Measurements from ENCODE around the gene RBFOX2. TPM values are rescaled to one million over a fixed set of nuclear protein-coding genes. Genes with fewer than 3 reads are reported as not detected.

Gene RBFOX2
- total and polyA plus RNA-seq, 2 donors, result 86.5 to 278 TPM

- 85% methylated on average over 12 of the region's 12 CpGs for WGBS
- no peak for DNase-seq (ENCODE audit: extremely low spot score)
Observed at GRCh38 chr22:35728639-35729308, 299.9 kb downstream of the RBFOX2 start.

GRCh38 chr22:35727436-35727835 is 301.2 kb downstream of the RBFOX2 start:
- no peak for DNase-seq (ENCODE audit: extremely low spot score)
- 31% methylated on average over 11 of the region's 11 CpGs for WGBS
- Histone ChIP-seq H3K4me3 (ENCODE audit: low read depth, low read length) (no peak overlapping the region), H3K27ac (ENCODE audit: low read depth) (no peak overlapping the region), H3K36me3 (ENCODE audit: insufficient read depth) (no peaks in the 10 kb centered on the region), H3K4me1 (ENCODE audit: insufficient read depth) (no peaks in the 10 kb centered on the region)

More at GRCh38 chr22:35728639-35729308, 299.9 kb downstream of the RBFOX2 start:
- Histone ChIP-seq H3K36me3 (ENCODE audit: insufficient read depth) (no peaks in the 10 kb centered on the region), H3K27ac (ENCODE audit: low read depth) (no peak overlapping the region), H3K4me3 (ENCODE audit: low read depth, low read length) (no peak overlapping the region), H3K4me1 (ENCODE audit: insufficient read depth) (no peaks in the 10 kb centered on the region)

GRCh38 chr22:35726933-35727332 is 301.7 kb downstream of the RBFOX2 start:
- no peak for DNase-seq (ENCODE audit: extremely low spot score)
- no peaks in the 10 kb centered on the region for H3K36me3 ChIP-seq (ENCODE audit: insufficient read depth)
- H3K27ac ChIP-seq (ENCODE audit: low read depth), result no peak overlapping the region
- no peaks in the 10 kb centered on the region for H3K4me1 ChIP-seq (ENCODE audit: insufficient read depth)
- no peak overlapping the region for H3K4me3 ChIP-seq (ENCODE audit: low read depth, low read length)
- 79% methylated on average over 15 of the region's 15 CpGs for WGBS

GRCh38 chr22:35726398-35726797 is 302.2 kb downstream of the RBFOX2 start:
- WGBS, result 86% methylated on average over 6 of the region's 6 CpGs
- no peak for DNase-seq (ENCODE audit: extremely low spot score)
- Histone ChIP-seq H3K27ac (ENCODE audit: low read depth) (no peak overlapping the region), H3K4me1 (ENCODE audit: insufficient read depth) (no peaks in the 10 kb centered on the region), H3K4me3 (ENCODE audit: low read depth, low read length) (no peak overlapping the region), H3K36me3 (ENCODE audit: insufficient read depth) (no peaks in the 10 kb centered on the region)

GRCh38 chr22:35725521-35725920 is 303.1 kb downstream of the RBFOX2 start:
- H3K27ac ChIP-seq (ENCODE audit: low read depth), result no peak overlapping the region
- H3K4me3 ChIP-seq (ENCODE audit: low read depth, low read length), result no peak overlapping the region
- H3K4me1 ChIP-seq (ENCODE audit: insufficient read depth), result no peaks in the 10 kb centered on the region
- no peak for DNase-seq (ENCODE audit: extremely low spot score)
- 66% methylated on average over 11 of the region's 11 CpGs for WGBS
- no peaks in the 10 kb centered on the region for H3K36me3 ChIP-seq (ENCODE audit: insufficient read depth)

GRCh38 chr22:35721960-35722359 is 306.7 kb downstream of the RBFOX2 start:
- no peak overlapping the region for H3K27ac ChIP-seq (ENCODE audit: low read depth)
- no peaks in the 10 kb centered on the region for H3K4me1 ChIP-seq (ENCODE audit: insufficient read depth)
- H3K36me3 ChIP-seq (ENCODE audit: insufficient read depth), result no peaks in the 10 kb centered on the region
- H3K4me3 ChIP-seq (ENCODE audit: low read depth, low read length), result no peak overlapping the region
- 61% methylated on average over 4 of the region's 4 CpGs for WGBS
- no peak for DNase-seq (ENCODE audit: extremely low spot score)

GRCh38 chr22:35719212-35719875 is 309.3 kb downstream of the RBFOX2 start:
- no peaks in the 10 kb centered on the region for H3K36me3 ChIP-seq (ENCODE audit: insufficient read depth)
- no peak overlapping the region for H3K27ac ChIP-seq (ENCODE audit: low read depth)
- 85% methylated on average over 15 of the region's 15 CpGs for WGBS
- H3K4me1 ChIP-seq (ENCODE audit: insufficient read depth), result no peaks in the 10 kb centered on the region
- H3K4me3 ChIP-seq (ENCODE audit: low read depth, low read length), result no peak overlapping the region
- DNase-seq (ENCODE audit: extremely low spot score), result no peak

GRCh38 chr22:35717572-35717971 is 311.1 kb downstream of the RBFOX2 start, which contains the start of gene APOL5:
APOL5 (plus strand) TSS chr22:35717872; CDS start chr22:35717872, 0 bp downstream.
- no peaks in the 10 kb centered on the region for H3K4me1 ChIP-seq (ENCODE audit: insufficient read depth)
- H3K27ac ChIP-seq (ENCODE audit: low read depth), result no peak within 1 kb of the TSS
- H3K36me3 ChIP-seq (ENCODE audit: insufficient read depth), result no peaks in the 10 kb centered on the region
- no peak within 1 kb of the TSS for H3K4me3 ChIP-seq (ENCODE audit: low read depth, low read length)
- 82% methylated on average over 3 of the region's 3 CpGs for WGBS
- DNase-seq (ENCODE audit: extremely low spot score), result no peak

- H3K4me1 ChIP-seq (ENCODE audit: insufficient read depth), result no peaks in the 10 kb centered on the region
- no peak overlapping the region for H3K4me3 ChIP-seq (ENCODE audit: low read depth, low read length)
- H3K36me3 ChIP-seq (ENCODE audit: insufficient read depth), result no peaks in the 10 kb centered on the region
- no peak for DNase-seq (ENCODE audit: extremely low spot score)
- H3K27ac ChIP-seq (ENCODE audit: low read depth), result no peak overlapping the region
- 94% methylated on average over 2 of the region's 2 CpGs for WGBS
Observed at GRCh38 chr22:35712672-35713071, 316.0 kb downstream of the RBFOX2 start.

- H3K4me1 ChIP-seq (ENCODE audit: insufficient read depth), result no peaks in the 10 kb centered on the region
- 80% methylated on average over 4 of the region's 4 CpGs for WGBS
- no peak overlapping the region for H3K4me3 ChIP-seq (ENCODE audit: low read depth, low read length)
- H3K36me3 ChIP-seq (ENCODE audit: insufficient read depth), result no peaks in the 10 kb centered on the region
- H3K27ac ChIP-seq (ENCODE audit: low read depth), result no peak overlapping the region
- DNase-seq (ENCODE audit: extremely low spot score), result no peak
Observed at GRCh38 chr22:35711336-35711735, 317.3 kb downstream of the RBFOX2 start.

GRCh38 chr22:35708917-35709316 is 319.7 kb downstream of the RBFOX2 start:
- no peak for DNase-seq (ENCODE audit: extremely low spot score)
- no peaks in the 10 kb centered on the region for H3K4me1 ChIP-seq (ENCODE audit: insufficient read depth)
- no peaks in the 10 kb centered on the region for H3K36me3 ChIP-seq (ENCODE audit: insufficient read depth)
- no peak overlapping the region for H3K27ac ChIP-seq (ENCODE audit: low read depth)
- 83% methylated on average over 7 of the region's 7 CpGs for WGBS
- H3K4me3 ChIP-seq (ENCODE audit: low read depth, low read length), result no peak overlapping the region

- WGBS, result 54% methylated on average over 7 of the region's 7 CpGs
- DNase-seq (ENCODE audit: extremely low spot score), result no peak
- Histone ChIP-seq H3K36me3 (ENCODE audit: insufficient read depth) (no peaks in the 10 kb centered on the region), H3K4me1 (ENCODE audit: insufficient read depth) (no peaks in the 10 kb centered on the region), H3K27ac (ENCODE audit: low read depth) (no peak overlapping the region), H3K4me3 (ENCODE audit: low read depth, low read length) (no peak overlapping the region)
Observed at GRCh38 chr22:35708453-35708852, 320.2 kb downstream of the RBFOX2 start.

- no peak for DNase-seq (ENCODE audit: extremely low spot score)
- 91% methylated on average over 3 of the region's 3 CpGs for WGBS
- H3K4me3 ChIP-seq (ENCODE audit: low read depth, low read length), result no peak overlapping the region
- H3K36me3 ChIP-seq (ENCODE audit: insufficient read depth), result no peaks in the 10 kb centered on the region
- no peak overlapping the region for H3K27ac ChIP-seq (ENCODE audit: low read depth)
- no peaks in the 10 kb centered on the region for H3K4me1 ChIP-seq (ENCODE audit: insufficient read depth)
Observed at GRCh38 chr22:35705141-35705540, 323.5 kb downstream of the RBFOX2 start.

GRCh38 chr22:35703861-35704584 is 324.6 kb downstream of the RBFOX2 start:
- Histone ChIP-seq H3K27ac (ENCODE audit: low read depth) (no peak overlapping the region), H3K4me3 (ENCODE audit: low read depth, low read length) (no peak overlapping the region), H3K4me1 (ENCODE audit: insufficient read depth) (no peaks in the 10 kb centered on the region), H3K36me3 (ENCODE audit: insufficient read depth) (no peaks in the 10 kb centered on the region)
- WGBS, result 72% methylated on average over 7 of the region's 7 CpGs
- no peak for DNase-seq (ENCODE audit: extremely low spot score)
